Immature natural killer cell (primary cell): Measurements from ENCODE around the gene TRAF3IP1. TPM values are rescaled to one million over a fixed set of nuclear protein-coding genes. Genes with fewer than 3 reads are reported as not detected.
A peak's percentile ranks its signal among the peaks of the same experiment; 100 is the strongest.

Source experiments
- DNase-seq, 3 donors: peaks; one replicate each; pipeline ENCODE4 v3.0.0; 2022; ENCODE audit warnings: mixed read lengths in 1 of 3
- H3K27ac Mint-ChIP-seq, 6 donors: one replicate each; pipeline ENCODE4 v1.8.0; 2020; ENCODE audit warnings: mixed read lengths in 6 of 6, mild to moderate bottlenecking in 5 of 6, inconsistent platforms in 4 of 6, moderate library complexity in 3 of 6
- H3K27me3 Mint-ChIP-seq, 3 donors: one replicate each; pipeline ENCODE4 v1.8.0; 2020 to 2021; ENCODE audit warnings: low read depth in 3 of 3, mild to moderate bottlenecking in 3 of 3, mixed read lengths in 3 of 3, moderate library complexity in 3 of 3, inconsistent platforms in 1 of 3
- H3K36me3 Mint-ChIP-seq, 3 donors: one replicate each; pipeline ENCODE4 v1.8.0; 2020; ENCODE audit warnings: mixed read lengths in 3 of 3, inconsistent platforms in 2 of 3, mild to moderate bottlenecking in 2 of 3
- H3K4me1 Mint-ChIP-seq, 2 donors: one replicate each; pipeline ENCODE4 v1.8.0; 2020; ENCODE audit warnings: inconsistent platforms in 2 of 2, mild to moderate bottlenecking in 2 of 2, mixed read lengths in 2 of 2, moderate library complexity in 1 of 2
- H3K4me3 Mint-ChIP-seq, 5 donors: one replicate each; pipeline ENCODE4 v1.8.0; 2020; ENCODE audit warnings: mild to moderate bottlenecking in 5 of 5, mixed read lengths in 5 of 5, inconsistent platforms in 3 of 5, moderate library complexity in 3 of 5
- H3K9me3 Mint-ChIP-seq, 6 donors: one replicate each; pipeline ENCODE4 v1.8.0; 2020; ENCODE audit warnings: mild to moderate bottlenecking in 6 of 6, mixed read lengths in 6 of 6, inconsistent platforms in 4 of 6, moderate library complexity in 3 of 6
- polyA plus RNA-seq, 3 donors: library from polyadenylated mRNA; unstranded; fragments of 300-500 nt; fragmentation: Illumina TruSeq; gene quantifications; one replicate each; pipeline ENCODE4 v1.2.3, GENCODE V29; 2021

The TRAF3IP1 gene
- polyA plus RNA-seq, 3 donors from 2014 or later: 1.9 to 7.0 (median 2.2) TPM

- DNase-seq: no peak
- Mint-ChIP-seq H3K36me3 (peaks cover under 1 to 19% (median 7%) of the 10 kb centered on the region in 3 donors), H3K27ac (peak overlapping the region in 2 of 6 donors; percentile 40 to 83), H3K4me3 (peak overlapping the region in 2 of 5 donors; percentile 59 to 76), H3K9me3 (no peaks in the 10 kb centered on the region), H3K27me3 (peaks cover 0 to 5% (median 2%) of the 10 kb centered on the region in 3 donors), H3K4me1 (peaks cover 49 to 65% of the 10 kb centered on the region in 2 donors)
Measured at GRCh38 chr2:238378230-238379095, 58.1 kb downstream of the TRAF3IP1 start.

DNA sequence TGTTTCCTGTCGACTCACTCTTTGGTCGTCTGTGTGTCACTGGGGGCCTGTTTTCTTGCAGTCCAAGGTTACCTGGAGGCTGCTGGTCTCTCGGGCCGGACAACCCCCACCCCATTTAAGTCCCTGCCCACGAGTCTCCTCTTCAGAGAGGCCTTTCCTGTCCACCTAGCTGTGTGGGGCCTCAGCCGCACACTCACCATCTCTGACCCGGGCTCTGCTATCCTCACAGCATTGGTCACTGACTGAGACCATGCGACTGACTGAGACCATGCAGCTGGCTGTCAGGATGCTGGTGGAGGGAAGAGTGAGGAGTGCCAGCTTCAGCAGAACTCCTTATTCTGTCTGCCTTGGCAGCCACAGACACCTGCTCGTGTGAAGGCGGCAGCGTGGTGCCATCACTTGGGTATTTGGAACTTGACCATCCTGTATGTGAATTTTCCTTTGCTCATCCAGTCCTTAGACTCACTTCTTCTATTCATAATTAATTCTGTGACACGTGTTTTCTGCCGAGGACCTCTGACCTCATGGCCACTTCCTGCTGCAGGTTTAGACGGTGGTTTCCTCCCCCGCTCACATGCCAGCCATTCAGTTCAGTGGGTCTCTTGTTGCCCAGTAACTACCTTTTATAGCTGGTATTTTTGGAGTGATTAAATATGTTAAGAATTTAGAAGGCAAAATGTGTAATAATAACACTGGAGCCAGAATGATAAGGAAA lies 58.9 kb downstream of the TRAF3IP1 start:
- peak overlapping the region; percentile 59 to 78 (median 70) for H3K4me3 Mint-ChIP-seq
- peaks cover 8 to 25% (median 13%) of the 10 kb centered on the region in 3 donors for H3K36me3 Mint-ChIP-seq
- no peaks in the 10 kb centered on the region for H3K9me3 Mint-ChIP-seq
- H3K27ac Mint-ChIP-seq: peak overlapping the region; percentile 68 to 91 (median 80)
- peak; percentile 53 to 54 (median 54) for DNase-seq
- peaks cover 0 to 5% (median under 1%) of the 10 kb centered on the region in 3 donors for H3K27me3 Mint-ChIP-seq
- H3K4me1 Mint-ChIP-seq: peaks cover 49 to 65% of the 10 kb centered on the region in 2 donors

- peak overlapping the region in 3 of 6 donors; percentile 6 to 83 (median 34) for H3K27ac Mint-ChIP-seq
Measured at GRCh38 chr2:238380336-238380735, 60.0 kb downstream of the TRAF3IP1 start.

GRCh38 chr2:238380785-238381184 lies 60.5 kb downstream of the TRAF3IP1 start:
- no peaks in the 10 kb centered on the region for H3K9me3 Mint-ChIP-seq
- H3K4me3 Mint-ChIP-seq: peak overlapping the region in 1 of 5 donors; percentile 43

More at GRCh38 chr2:238380336-238380735, 60.0 kb downstream of the TRAF3IP1 start:
- peaks cover 8 to 25% (median 13%) of the 10 kb centered on the region in 3 donors for H3K36me3 Mint-ChIP-seq
- no peaks in the 10 kb centered on the region for H3K9me3 Mint-ChIP-seq
- peaks cover 0 to 5% (median 0%) of the 10 kb centered on the region in 3 donors for H3K27me3 Mint-ChIP-seq
- no peak for DNase-seq
- H3K4me3 Mint-ChIP-seq: peak overlapping the region in 1 of 5 donors; percentile 43
- H3K4me1 Mint-ChIP-seq: peaks cover 48 to 65% of the 10 kb centered on the region in 2 donors

GRCh38 chr2:238381341-238382115 lies 61.2 kb downstream of the TRAF3IP1 start:
- Mint-ChIP-seq H3K4me1 (peaks cover 47 to 55% of the 10 kb centered on the region in 2 donors), H3K9me3 (peaks cover 0 to 2% (median 0%) of the 10 kb centered on the region in 6 donors), H3K4me3 (no peak overlapping the region), H3K27me3 (peaks cover 0 to 5% (median 0%) of the 10 kb centered on the region in 3 donors), H3K27ac (peak overlapping the region in 2 of 6 donors; percentile 2 to 13), H3K36me3 (peaks cover 8 to 25% (median 13%) of the 10 kb centered on the region in 3 donors)
- DNase-seq: no peak

More at GRCh38 chr2:238380785-238381184, 60.5 kb downstream of the TRAF3IP1 start:
- peaks cover 0 to 5% (median 0%) of the 10 kb centered on the region in 3 donors for H3K27me3 Mint-ChIP-seq
- peak overlapping the region in 1 of 6 donors; percentile 40 for H3K27ac Mint-ChIP-seq
- no peak for DNase-seq
- peaks cover 8 to 25% (median 13%) of the 10 kb centered on the region in 3 donors for H3K36me3 Mint-ChIP-seq
- H3K4me1 Mint-ChIP-seq: peaks cover 45 to 62% of the 10 kb centered on the region in 2 donors

DNA sequence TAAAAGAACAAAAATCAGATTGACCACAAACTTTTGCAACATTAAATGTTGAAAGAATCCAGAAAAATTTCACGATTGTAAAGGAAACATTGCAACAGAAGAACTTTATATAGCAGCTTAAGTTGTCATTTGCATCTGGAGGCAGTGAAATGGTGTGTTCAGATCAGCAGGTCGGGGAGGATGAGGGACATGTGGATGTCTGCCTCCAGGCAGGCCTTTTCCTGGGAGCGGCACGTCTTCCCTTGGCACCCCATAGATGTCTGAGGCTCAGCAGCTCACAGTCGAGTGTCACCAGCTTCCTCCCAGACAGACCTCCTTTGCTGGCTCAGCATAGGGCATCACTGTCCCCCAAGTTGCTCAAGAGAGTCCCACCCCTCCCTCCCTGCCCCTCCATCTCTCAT lies 62.1 kb downstream of the TRAF3IP1 start:
- DNase-seq: no peak
- Mint-ChIP-seq H3K9me3 (peaks cover 0 to 2% (median 0%) of the 10 kb centered on the region in 6 donors), H3K4me3 (no peak overlapping the region), H3K27me3 (peaks cover 0 to 5% (median 0%) of the 10 kb centered on the region in 3 donors), H3K27ac (peak overlapping the region in 1 of 6 donors; percentile 20), H3K36me3 (peaks cover 8 to 25% (median 14%) of the 10 kb centered on the region in 3 donors), H3K4me1 (peaks cover 45 to 55% of the 10 kb centered on the region in 2 donors)

DNA sequence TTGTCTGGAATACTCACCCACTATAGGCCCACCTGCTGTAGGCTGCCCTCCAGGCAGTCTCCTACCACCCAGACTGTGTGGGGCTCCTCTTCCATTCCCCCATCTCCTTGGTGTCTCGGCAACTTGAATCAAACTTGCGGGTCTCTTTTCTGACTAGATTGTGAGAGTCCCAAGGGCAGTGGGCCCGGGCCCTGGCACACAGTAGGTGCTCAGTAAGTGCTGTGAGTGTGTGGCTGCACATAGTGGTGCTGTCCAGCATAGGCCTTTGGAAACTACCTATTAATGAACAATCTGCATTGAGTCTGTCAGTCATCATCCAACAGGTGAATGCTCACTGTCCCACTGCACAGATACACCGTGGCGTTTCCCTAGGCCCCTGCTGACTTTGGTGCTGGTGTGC lies 62.8 kb downstream of the TRAF3IP1 start:
- Mint-ChIP-seq H3K4me1 (peaks cover 44 to 52% of the 10 kb centered on the region in 2 donors), H3K9me3 (peaks cover 0 to 2% (median 0%) of the 10 kb centered on the region in 6 donors), H3K36me3 (peaks cover 8 to 25% (median 17%) of the 10 kb centered on the region in 3 donors), H3K27ac (peak overlapping the region in 2 of 6 donors; percentile 10 to 30), H3K27me3 (peaks cover 0 to 5% (median 0%) of the 10 kb centered on the region in 3 donors), H3K4me3 (no peak overlapping the region)
- DNase-seq: no peak

DNA sequence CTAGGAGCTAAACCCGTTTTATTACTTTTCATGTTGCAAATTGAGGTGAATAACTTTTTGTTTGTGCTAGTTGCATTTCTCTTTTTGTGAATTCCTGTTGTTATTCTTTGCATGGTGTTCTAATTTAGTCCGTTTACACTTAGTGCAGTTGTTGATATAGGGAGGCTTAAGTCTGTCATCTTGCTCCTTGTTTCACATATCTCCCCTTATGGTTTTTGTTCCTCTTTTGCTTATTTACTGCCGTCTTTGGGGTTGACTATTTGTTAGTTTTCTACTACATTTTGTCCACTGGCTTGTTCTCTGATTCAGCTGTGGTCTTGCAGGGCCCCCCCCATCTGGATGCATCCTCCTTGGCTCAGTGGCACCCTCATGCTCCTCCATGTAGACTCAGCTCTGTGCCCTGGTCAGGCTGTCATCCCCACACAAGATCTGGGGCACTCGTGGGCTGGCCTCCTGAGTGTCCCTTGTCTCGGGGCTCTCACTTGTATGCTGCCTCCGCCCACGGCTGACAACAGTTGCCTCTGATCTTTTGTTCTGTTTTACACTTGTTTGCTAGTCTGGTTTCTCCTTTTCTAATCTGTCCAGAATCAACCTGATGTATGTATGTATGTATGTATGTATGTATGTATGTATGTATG lies 63.5 kb downstream of the TRAF3IP1 start:
- Mint-ChIP-seq H3K27me3 (peaks cover 0 to 5% (median 0%) of the 10 kb centered on the region in 3 donors), H3K4me3 (no peak overlapping the region), H3K9me3 (peaks cover 0 to 2% (median 0%) of the 10 kb centered on the region in 6 donors), H3K36me3 (peaks cover 8 to 25% (median 17%) of the 10 kb centered on the region in 3 donors), H3K4me1 (peaks cover 38 to 45% of the 10 kb centered on the region in 2 donors), H3K27ac (peak overlapping the region in 1 of 6 donors; percentile 10)
- no peak for DNase-seq

GRCh38 chr2:238387332-238387731 lies 67.0 kb downstream of the TRAF3IP1 start:
- no peak for DNase-seq
- Mint-ChIP-seq H3K4me1 (peaks cover 14 to 20% of the 10 kb centered on the region in 2 donors), H3K9me3 (peaks cover 0 to 2% (median 0%) of the 10 kb centered on the region in 6 donors), H3K36me3 (peaks cover 8 to 21% (median 13%) of the 10 kb centered on the region in 3 donors), H3K4me3 (peak overlapping the region in 4 of 5 donors; percentile 16 to 76 (median 56)), H3K27ac (peak overlapping the region in 4 of 6 donors; percentile 32 to 72 (median 42)), H3K27me3 (no peaks in the 10 kb centered on the region)

DNA sequence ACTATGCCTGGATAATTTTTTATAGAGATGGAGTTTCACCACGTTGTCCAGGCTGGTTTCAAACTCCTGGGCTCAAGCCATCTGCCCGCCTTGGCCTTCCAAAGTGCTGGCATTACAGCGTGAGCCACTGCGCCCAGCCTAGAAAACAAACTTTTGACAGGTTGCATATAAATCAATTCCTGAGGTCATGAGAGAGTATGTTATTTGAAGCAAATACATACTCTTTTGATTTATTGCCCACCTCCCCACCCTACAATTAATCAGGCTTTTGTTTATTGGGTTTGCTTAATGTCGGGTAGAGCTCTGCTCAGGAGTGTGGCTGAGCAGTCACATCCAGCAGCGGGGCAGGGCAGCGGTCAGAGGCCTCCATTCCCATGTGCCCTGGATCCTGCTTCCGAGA lies 68.5 kb downstream of the TRAF3IP1 start:
- Mint-ChIP-seq H3K27me3 (no peaks in the 10 kb centered on the region), H3K27ac (no peak overlapping the region), H3K36me3 (peaks cover 4 to 10% (median 4%) of the 10 kb centered on the region in 3 donors), H3K4me3 (no peak overlapping the region), H3K9me3 (peaks cover 0 to 2% (median 0%) of the 10 kb centered on the region in 6 donors), H3K4me1 (peaks cover 14 to 18% of the 10 kb centered on the region in 2 donors)
- no peak for DNase-seq

DNA sequence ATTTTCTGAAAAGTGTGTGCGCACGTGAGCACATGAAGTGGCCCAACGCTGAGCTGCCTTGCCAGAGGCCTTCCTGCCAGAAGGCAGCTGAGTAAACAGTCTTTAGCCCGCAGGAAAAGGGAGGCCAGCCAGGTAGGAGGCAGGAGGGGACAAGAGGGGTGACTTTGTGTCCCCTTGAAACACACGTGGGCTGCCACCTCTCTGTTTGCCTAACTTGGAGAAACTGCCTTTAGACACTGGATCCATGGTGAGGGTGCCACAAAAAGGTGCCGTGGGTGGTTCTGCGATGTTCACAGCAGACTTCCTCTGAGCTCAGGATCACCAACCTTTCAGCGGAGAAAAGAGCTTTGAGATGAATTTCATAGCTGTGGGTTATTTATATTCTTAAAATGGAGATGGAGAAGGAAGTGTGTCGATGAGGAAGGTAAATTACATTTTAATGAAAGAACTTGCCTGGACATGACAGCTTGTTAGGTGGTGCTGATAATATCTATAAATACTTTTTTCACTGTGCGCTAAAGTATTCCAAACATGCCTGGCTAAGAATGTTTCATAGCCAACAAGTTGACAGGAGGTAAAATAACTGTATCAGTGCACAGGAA lies 69.8 kb downstream of the TRAF3IP1 start:
- H3K27ac Mint-ChIP-seq: peak overlapping the region in 2 of 6 donors; percentile 25 to 84

More for the DNA sequence above, 69.8 kb downstream of the TRAF3IP1 start:
- H3K4me3 Mint-ChIP-seq: no peak overlapping the region
- H3K36me3 Mint-ChIP-seq: peaks cover 0 to 8% (median 0%) of the 10 kb centered on the region in 3 donors
- H3K9me3 Mint-ChIP-seq: peaks cover 0 to 2% (median 0%) of the 10 kb centered on the region in 6 donors
- H3K27me3 Mint-ChIP-seq: no peaks in the 10 kb centered on the region
- H3K4me1 Mint-ChIP-seq: peaks cover 14 to 18% of the 10 kb centered on the region in 2 donors
- DNase-seq: no peak
